NCI-H2029 (cell line): ENCODE data around the gene IFT27.
"Not testable (repeated sequence)": the region's sequence is repeated elsewhere in the genome, so short reads cannot be mapped to it uniquely, and the experiment has no call there.

Experiments
- DNase-seq: peaks from one replicate; lab custom pipeline; 2025; lab: John Stamatoyannopoulos, UW

Gene IFT27

GRCh38 chr22:36765131-36765942, 10.6 kb downstream of the IFT27 start:
- no peak for DNase-seq

- DNase-seq, result no peak
These were observed 11.3 kb downstream of the IFT27 start for GRCh38 chr22:36764641-36765040.

- no peak for DNase-seq
These were observed 11.9 kb downstream of the IFT27 start for GRCh38 chr22:36764060-36764459.

GRCh38 chr22:36763576-36763975, 12.3 kb downstream of the IFT27 start:
- DNase-seq, result no peak

- DNase-seq, result peak; percentile 66
These were observed 13.1 kb downstream of the IFT27 start for GRCh38 chr22:36762687-36763260.

GRCh38 chr22:36761553-36762240, 14.2 kb downstream of the IFT27 start:
- DNase-seq, result no peak

- DNase-seq, result no peak
These were observed 15.1 kb downstream of the IFT27 start for GRCh38 chr22:36760786-36761185.

- no peak for DNase-seq
These were observed 16.3 kb downstream of the IFT27 start for GRCh38 chr22:36759481-36760159.

- DNase-seq, result no peak
These were observed 17.1 kb downstream of the IFT27 start for GRCh38 chr22:36758792-36759271.

- DNase-seq, result peak; percentile 64
These were observed 18.2 kb downstream of the IFT27 start for GRCh38 chr22:36757668-36758211.

GRCh38 chr22:36756746-36757655, 18.9 kb downstream of the IFT27 start:
- DNase-seq, result no peak

- DNase-seq, result no peak
These were observed 19.9 kb downstream of the IFT27 start for GRCh38 chr22:36756031-36756430.

GRCh38 chr22:36755316-36755715, 20.6 kb downstream of the IFT27 start:
- DNase-seq, result no peak

- DNase-seq, result not testable (repeated sequence)
These were observed 21.0 kb downstream of the IFT27 start for GRCh38 chr22:36754881-36755280.

GRCh38 chr22:36753916-36754315, 22.0 kb downstream of the IFT27 start:
- DNase-seq, result no peak

GRCh38 chr22:36753120-36753802, 22.7 kb downstream of the IFT27 start:
- no peak for DNase-seq

- no peak for DNase-seq
These were observed 29.4 kb downstream of the IFT27 start for GRCh38 chr22:36746375-36746970.

- no peak for DNase-seq
These were observed 30.5 kb downstream of the IFT27 start for GRCh38 chr22:36745301-36745995.

GRCh38 chr22:36744791-36745190, 31.1 kb downstream of the IFT27 start:
- no peak for DNase-seq
